BLaER1 treated with 17β-estradiol and CSF1 and Interleukin-3, amounts not matched to agents 10 nM and 100 nM (cell line): ENCODE measurements around the gene E2F4.
A peak's percentile ranks its signal among the peaks of the same experiment; 100 is the strongest.

Experiments
- H3K27ac ChIP-seq, 11 experiments: shearing (Covaris generic); formaldehyde crosslinking; 2 replicates each; pipeline ENCODE4 v1.8.1; 2022
- H3K27me3 ChIP-seq, 11 experiments: shearing (Covaris generic); formaldehyde crosslinking; 2 replicates each; pipeline ENCODE4 v1.8.1; 2022
- H3K36me3 ChIP-seq, 11 experiments: shearing (Covaris generic); formaldehyde crosslinking; 2 replicates each; pipeline ENCODE4 v1.8.1; 2022
- H3K4me1 ChIP-seq, 10 experiments: shearing (Covaris generic); formaldehyde crosslinking; 2 replicates each; pipeline ENCODE4 v1.8.1; 2022
- H3K4me2 ChIP-seq, 11 experiments: shearing (Covaris generic); formaldehyde crosslinking; 2 replicates each; pipeline ENCODE4 v1.8.1; 2022
- H3K4me3 ChIP-seq, 10 experiments: shearing (Covaris generic); formaldehyde crosslinking; 2 replicates each; pipeline ENCODE4 v1.8.1; 2022
- H3K9ac ChIP-seq, 11 experiments: shearing (Covaris generic); formaldehyde crosslinking; 2 replicates each; pipeline ENCODE4 v1.8.1; 2022
- H3K9me3 ChIP-seq, 11 experiments: shearing (Covaris generic); formaldehyde crosslinking; replicated peaks in 1 of 11; 2 replicates each; pipeline ENCODE4 v1.8.1; 2022
- H4K20me1 ChIP-seq, 11 experiments: shearing (Covaris generic); formaldehyde crosslinking; 2 replicates each; pipeline ENCODE4 v1.8.1; 2022
- Cebpa-rat ChIP-seq, 11 experiments: shearing (Covaris generic); IDR thresholded peaks; 2 replicates each; pipeline ENCODE4 v1.8.1; 2022

The E2F4 gene

DNA sequence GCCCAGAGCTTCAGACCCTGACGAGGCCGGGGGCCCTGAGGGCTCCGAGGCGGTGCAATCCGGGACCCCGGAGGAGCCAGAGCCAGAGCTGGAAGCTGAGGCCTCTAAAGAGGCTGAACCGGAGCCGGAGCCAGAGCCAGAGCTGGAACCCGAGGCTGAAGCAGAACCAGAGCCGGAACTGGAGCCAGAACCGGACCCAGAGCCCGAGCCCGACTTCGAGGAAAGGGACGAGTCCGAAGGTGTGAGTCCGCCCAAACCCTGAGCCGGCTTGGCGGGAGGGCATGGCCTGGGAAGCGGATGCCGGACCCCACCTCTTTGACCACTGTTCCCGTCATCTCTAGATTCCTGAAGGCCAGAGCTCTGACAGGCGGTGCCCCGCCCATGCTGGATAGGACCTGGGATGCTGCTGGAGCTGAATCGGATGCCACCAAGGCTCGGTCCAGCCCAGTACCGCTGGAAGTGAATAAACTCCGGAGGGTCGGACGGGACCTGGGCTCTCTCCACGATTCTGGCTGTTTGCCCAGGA, 17.2 kb upstream of the E2F4 start:
- peaks cover 14 to 28% (median 21%) of the 10 kb centered on the region in 11 experiments; a peak in 20 of 22 replicates for H3K27me3 ChIP-seq
- TF ChIP-seq Cebpa-rat (IDR thresholded peaks at IDR 0.05): no peak
- peak overlapping the region; percentile 18 to 73 (median 65); a peak in 20 of 22 replicates for H3K27ac ChIP-seq
- H3K4me1 ChIP-seq: peaks cover 62 to 90% (median 77%) of the 10 kb centered on the region in 10 experiments
- H3K36me3 ChIP-seq: peaks cover 0 to 30% (median 6%) of the 10 kb centered on the region in 11 experiments; a peak in 10 of 22 replicates
- no peaks in the 10 kb centered on the region for H3K9me3 ChIP-seq
- H3K4me3 ChIP-seq: peak overlapping the region; percentile 44 to 69 (median 58)
- peaks cover 11 to 54% (median 51%) of the 10 kb centered on the region in 11 experiments; a peak in 21 of 22 replicates for H4K20me1 ChIP-seq
- H3K4me2 ChIP-seq: peak overlapping the region; percentile 87 to 100 (median 95)
- H3K9ac ChIP-seq: peak overlapping the region; percentile 57 to 79 (median 67)

DNA sequence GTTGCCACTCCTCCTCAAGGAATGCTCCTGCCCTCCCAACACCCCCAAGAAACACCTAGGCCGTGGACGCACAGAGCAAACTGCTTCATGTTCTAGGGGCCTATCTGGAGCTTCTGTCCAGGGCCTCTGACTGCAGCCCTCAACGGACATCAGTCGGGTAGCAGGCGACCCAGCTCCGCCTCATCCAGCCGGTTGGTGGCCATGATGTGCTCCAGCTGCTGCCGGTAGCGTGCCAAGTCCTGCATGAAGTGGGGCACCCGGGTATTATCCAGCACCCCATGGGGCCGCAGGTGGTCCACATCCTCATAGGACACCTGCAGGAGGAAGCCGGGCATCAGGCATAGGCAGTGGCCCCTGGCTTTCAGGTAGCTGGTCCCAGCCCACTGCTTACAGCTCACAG, 15.3 kb upstream of the E2F4 start:
- H3K9ac ChIP-seq: no peak overlapping the region; a peak in 1 of 22 replicates
- H3K27me3 ChIP-seq: peaks cover 14 to 28% (median 21%) of the 10 kb centered on the region in 11 experiments; a peak in 20 of 22 replicates
- H4K20me1 ChIP-seq: peaks cover 22 to 73% (median 70%) of the 10 kb centered on the region in 11 experiments; a peak in 21 of 22 replicates
- 0 out of 22 replicates have a peak overlapping the region, but pooled peaks of 3 of the 11 experiments have one; percentile 15 to 95 (median 92) for H3K4me2 ChIP-seq
- no peak overlapping the region for H3K27ac ChIP-seq
- H3K4me1 ChIP-seq: peaks cover 62 to 93% (median 79%) of the 10 kb centered on the region in 10 experiments
- H3K4me3 ChIP-seq: no peak overlapping the region
- H3K9me3 ChIP-seq: no peaks in the 10 kb centered on the region
- H3K36me3 ChIP-seq: peaks cover 0 to 30% (median 9%) of the 10 kb centered on the region in 11 experiments; a peak in 10 of 22 replicates
- no peak for TF ChIP-seq Cebpa-rat (IDR thresholded peaks at IDR 0.05)

GRCh38 chr16:67177743-67178699, 13.9 kb upstream of the E2F4 start:
- Histone ChIP-seq H3K4me3 (peak overlapping the region in 7 of 10 experiments; percentile 1 to 52 (median 29); a peak in 6 of 20 replicates), H4K20me1 (peaks cover 22 to 87% (median 71%) of the 10 kb centered on the region in 11 experiments; a peak in 21 of 22 replicates), H3K9me3 (no peaks in the 10 kb centered on the region), H3K27me3 (peaks cover 14 to 28% (median 21%) of the 10 kb centered on the region in 11 experiments; a peak in 20 of 22 replicates), H3K27ac (no peak overlapping the region), H3K36me3 (peaks cover 0 to 30% (median 9%) of the 10 kb centered on the region in 11 experiments; a peak in 10 of 22 replicates), H3K9ac (peak overlapping the region in 3 of 11 experiments; percentile 19 to 48 (median 33); a peak in 2 of 22 replicates), H3K4me2 (peak overlapping the region; percentile 75 to 88 (median 81)), H3K4me1 (peaks cover 66 to 93% (median 79%) of the 10 kb centered on the region in 10 experiments)
- TF ChIP-seq Cebpa-rat (IDR thresholded peaks at IDR 0.05): no peak

DNA sequence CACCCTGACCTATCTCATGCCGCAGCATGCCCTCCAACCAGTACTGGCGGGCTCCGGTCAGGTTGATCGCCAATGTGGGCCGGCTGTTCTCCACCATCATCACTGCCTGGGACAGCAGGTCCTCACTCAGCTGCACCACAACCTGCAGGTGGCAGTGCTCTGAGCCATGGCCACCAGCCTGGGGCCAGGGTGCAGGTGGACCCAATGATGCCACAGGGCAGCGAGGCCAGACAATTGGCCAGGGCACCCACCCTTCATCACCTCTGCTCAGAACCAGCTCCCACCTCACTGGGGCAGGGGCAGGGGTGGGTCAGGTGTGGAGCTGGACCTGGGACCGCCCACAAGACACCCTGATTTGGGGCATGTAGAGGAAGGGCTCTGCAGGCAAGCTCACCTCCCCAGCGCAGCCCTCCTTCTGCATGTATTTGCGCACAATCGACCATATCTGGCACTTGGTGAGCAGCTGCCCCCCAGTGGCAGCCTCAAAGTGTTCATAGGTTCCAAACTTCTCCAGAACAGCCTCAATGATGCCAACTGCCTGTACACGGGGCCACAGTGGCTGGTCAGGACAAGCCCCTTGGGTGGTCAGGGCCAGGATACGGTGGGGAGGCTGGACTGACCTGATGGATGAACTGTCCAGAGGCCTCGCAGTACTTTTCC, 12.4 kb upstream of the E2F4 start:
- Histone ChIP-seq H3K4me1 (peaks cover 55 to 84% (median 70%) of the 10 kb centered on the region in 10 experiments), H3K36me3 (peaks cover 0 to 30% (median 9%) of the 10 kb centered on the region in 11 experiments; a peak in 10 of 22 replicates), H3K9me3 (no peaks in the 10 kb centered on the region), H3K4me3 (no peak overlapping the region), H4K20me1 (peaks cover 22 to 91% (median 74%) of the 10 kb centered on the region in 11 experiments; a peak in 21 of 22 replicates), H3K4me2 (peak overlapping the region in 6 of 11 experiments; percentile 2 to 97 (median 90); a peak in 7 of 22 replicates), H3K27ac (no peak overlapping the region), H3K9ac (no peak overlapping the region), H3K27me3 (peaks cover 16 to 33% (median 25%) of the 10 kb centered on the region in 11 experiments)
- TF ChIP-seq Cebpa-rat (IDR thresholded peaks at IDR 0.05): no peak

GRCh38 chr16:67180166-67180565, 11.8 kb upstream of the E2F4 start:
- Histone ChIP-seq H3K4me1 (peaks cover 55 to 84% (median 70%) of the 10 kb centered on the region in 10 experiments), H3K27me3 (peaks cover 22 to 39% (median 31%) of the 10 kb centered on the region in 11 experiments), H3K36me3 (peaks cover 0 to 26% (median 9%) of the 10 kb centered on the region in 11 experiments; a peak in 10 of 22 replicates), H3K9ac (peak overlapping the region in 4 of 11 experiments; percentile 13 to 92 (median 35); a peak in 1 of 22 replicates), H3K4me3 (no peak overlapping the region), H3K9me3 (no peaks in the 10 kb centered on the region), H4K20me1 (peaks cover 22 to 91% (median 74%) of the 10 kb centered on the region in 11 experiments; a peak in 21 of 22 replicates), H3K27ac (no peak overlapping the region), H3K4me2 (peak overlapping the region in 10 of 11 experiments; percentile 2 to 100 (median 96); a peak in 16 of 22 replicates)
- no peak for TF ChIP-seq Cebpa-rat (IDR thresholded peaks at IDR 0.05)

DNA sequence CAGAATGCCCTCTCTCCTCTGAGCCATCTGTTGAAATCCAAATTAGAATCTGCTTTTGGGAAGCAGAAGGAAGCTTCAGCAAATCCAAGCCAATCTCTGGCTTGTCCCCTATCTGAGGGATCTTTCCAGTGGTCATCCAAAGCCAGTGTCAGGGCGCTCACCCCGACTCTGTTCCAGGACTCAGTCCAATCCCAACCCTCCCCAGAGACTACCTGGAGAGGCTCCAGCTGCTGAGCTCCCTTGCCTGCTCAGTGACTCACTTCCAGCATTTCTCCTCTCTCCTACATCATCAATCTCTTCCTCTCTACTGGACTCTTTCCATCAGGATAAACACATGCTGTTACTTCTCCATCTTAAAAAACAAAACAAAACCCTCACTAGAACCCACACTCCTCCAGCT, 10.6 kb upstream of the E2F4 start:
- Histone ChIP-seq H3K4me3 (peak overlapping the region in 3 of 10 experiments; percentile 23 to 75 (median 72); a peak in 4 of 20 replicates), H3K4me1 (peaks cover 52 to 81% (median 74%) of the 10 kb centered on the region in 10 experiments), H3K27me3 (peaks cover 23 to 48% (median 41%) of the 10 kb centered on the region in 11 experiments), H3K27ac (no peak overlapping the region), H3K9me3 (no peaks in the 10 kb centered on the region), H4K20me1 (peaks cover 22 to 88% (median 66%) of the 10 kb centered on the region in 11 experiments; a peak in 21 of 22 replicates), H3K36me3 (peaks cover 0 to 14% (median 6%) of the 10 kb centered on the region in 11 experiments; a peak in 10 of 22 replicates), H3K4me2 (peak overlapping the region; percentile 88 to 100 (median 95)), H3K9ac (peak overlapping the region in 10 of 11 experiments; percentile 9 to 93 (median 30); a peak in 12 of 22 replicates)
- no peak for TF ChIP-seq Cebpa-rat (IDR thresholded peaks at IDR 0.05)

GRCh38 chr16:67182288-67182687, 9.7 kb upstream of the E2F4 start:
- H3K4me2 ChIP-seq: peak overlapping the region; percentile 88 to 100 (median 95)
- peak overlapping the region in 2 of 11 experiments; percentile 90 to 95; a peak in 3 of 22 replicates for H3K27ac ChIP-seq
- H3K36me3 ChIP-seq: peaks cover 0 to 11% (median 0%) of the 10 kb centered on the region in 11 experiments; a peak in 6 of 22 replicates
- TF ChIP-seq Cebpa-rat (IDR thresholded peaks at IDR 0.05): no peak
- H3K4me1 ChIP-seq: peaks cover 52 to 75% (median 70%) of the 10 kb centered on the region in 10 experiments
- no peaks in the 10 kb centered on the region for H3K9me3 ChIP-seq
- peak overlapping the region; percentile 84 to 93 (median 89); a peak in 19 of 22 replicates for H3K9ac ChIP-seq
- peaks cover 23 to 48% (median 39%) of the 10 kb centered on the region in 11 experiments for H3K27me3 ChIP-seq
- peaks cover 22 to 82% (median 57%) of the 10 kb centered on the region in 11 experiments; a peak in 21 of 22 replicates for H4K20me1 ChIP-seq
- peak overlapping the region; percentile 61 to 80 (median 71); a peak in 18 of 20 replicates for H3K4me3 ChIP-seq
